ENCODE data around the gene SPTBN4.

DNA sequence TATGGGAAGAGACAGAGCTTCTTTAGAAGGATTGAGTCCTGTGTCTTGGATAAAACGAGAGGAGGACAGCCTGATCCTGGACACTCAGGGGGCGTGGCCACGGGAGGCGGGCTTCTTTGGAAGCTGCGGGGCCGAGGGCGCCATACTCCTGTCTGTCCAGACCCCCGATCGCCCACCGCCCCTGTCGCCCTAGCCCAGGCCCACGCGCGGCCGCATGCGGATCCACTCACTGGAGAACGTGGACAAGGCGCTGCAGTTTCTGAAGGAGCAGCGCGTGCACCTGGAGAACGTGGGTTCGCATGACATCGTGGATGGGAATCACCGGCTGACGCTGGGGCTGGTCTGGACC, 23.1 kb downstream of the SPTBN4 start:
- TF ChIP-seq CTCF (IDR thresholded peaks at IDR 0.05) (no peak), EZH2 (IDR thresholded peaks at IDR 0.05; ENCODE audit: borderline replicate concordance, insufficient read depth, low read depth, low read length, poor library complexity, severe bottlenecking) (no peak)

Data from B cell (primary cell).